ENCODE measurements around the gene VPS41.

The VPS41 gene

GRCh38 chr7:38681882-38682281 lies 227.1 kb downstream of the VPS41 start:
- DNase-seq (ENCODE audit: extremely low spot score, insufficient read length, low read depth) = no peak
- no peak for FAIRE-seq

GRCh38 chr7:38679419-38679818 lies 229.6 kb downstream of the VPS41 start:
- DNase-seq (ENCODE audit: extremely low spot score, insufficient read length, low read depth) (no peak), FAIRE-seq (no peak)

- DNase-seq (ENCODE audit: extremely low spot score, insufficient read length, low read depth) = no peak
- FAIRE-seq = no peak
Observed at GRCh38 chr7:38678698-38679054, 230.3 kb downstream of the VPS41 start.

- DNase-seq (ENCODE audit: extremely low spot score, insufficient read length, low read depth) (no peak), FAIRE-seq (no peak)
Observed at GRCh38 chr7:38677981-38678697, 230.9 kb downstream of the VPS41 start.

GRCh38 chr7:38675494-38676106 lies 233.4 kb downstream of the VPS41 start:
- no peak for DNase-seq (ENCODE audit: extremely low spot score, insufficient read length, low read depth)
- FAIRE-seq = no peak

GRCh38 chr7:38674513-38674912 lies 234.5 kb downstream of the VPS41 start:
- no peak for FAIRE-seq
- DNase-seq (ENCODE audit: extremely low spot score, insufficient read length, low read depth) = no peak

GRCh38 chr7:38673795-38674194 lies 235.2 kb downstream of the VPS41 start:
- no peak for DNase-seq (ENCODE audit: extremely low spot score, insufficient read length, low read depth)
- no peak for FAIRE-seq

Data from GM18507 (cell line).